Measurements from ENCODE around the gene VEGFC.

VEGFC gene

DNA sequence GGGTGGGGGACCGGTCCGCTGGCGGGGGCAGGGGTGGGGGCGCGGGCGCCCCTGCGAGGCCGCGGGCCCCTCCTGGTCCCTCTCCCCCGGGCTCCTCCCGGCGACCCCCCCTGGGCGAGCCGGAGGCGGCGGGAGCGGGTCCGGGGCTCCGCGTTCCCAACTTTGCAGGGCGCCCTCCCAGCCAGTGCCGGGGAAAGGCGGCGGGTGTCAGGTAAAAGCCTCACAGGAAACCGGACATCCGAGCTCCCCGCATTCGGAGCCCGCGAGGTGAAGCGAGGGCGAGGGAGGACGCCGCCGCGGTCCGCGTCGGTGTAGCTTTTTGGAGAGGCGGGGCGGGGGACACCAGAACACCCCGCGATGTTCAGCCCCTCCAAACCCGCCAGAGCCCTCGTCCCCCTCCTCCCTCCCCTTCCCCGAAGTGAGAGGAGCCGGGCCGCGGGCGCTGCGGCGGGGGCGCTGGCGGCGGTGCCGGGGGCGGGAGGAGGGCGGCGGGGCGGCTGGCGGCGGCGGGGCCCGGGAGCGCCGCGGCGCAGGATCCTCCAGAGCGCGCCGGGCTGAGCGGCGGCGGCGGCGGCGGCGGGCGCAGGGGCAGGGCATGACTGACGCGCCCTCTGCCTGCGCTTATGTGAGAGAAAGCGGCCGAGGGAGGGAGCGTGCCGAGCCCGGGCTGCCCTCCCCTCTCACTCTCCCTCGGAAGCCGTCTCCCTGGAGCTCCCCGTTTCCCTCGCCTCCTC, at the start of gene VEGFC:
VEGFC (minus strand) TSS at position 597 of the 734 bp plus-strand sequence. CDS start 611 bp downstream, outside the sequence.
- TF ChIP-seq, protein P1, sequence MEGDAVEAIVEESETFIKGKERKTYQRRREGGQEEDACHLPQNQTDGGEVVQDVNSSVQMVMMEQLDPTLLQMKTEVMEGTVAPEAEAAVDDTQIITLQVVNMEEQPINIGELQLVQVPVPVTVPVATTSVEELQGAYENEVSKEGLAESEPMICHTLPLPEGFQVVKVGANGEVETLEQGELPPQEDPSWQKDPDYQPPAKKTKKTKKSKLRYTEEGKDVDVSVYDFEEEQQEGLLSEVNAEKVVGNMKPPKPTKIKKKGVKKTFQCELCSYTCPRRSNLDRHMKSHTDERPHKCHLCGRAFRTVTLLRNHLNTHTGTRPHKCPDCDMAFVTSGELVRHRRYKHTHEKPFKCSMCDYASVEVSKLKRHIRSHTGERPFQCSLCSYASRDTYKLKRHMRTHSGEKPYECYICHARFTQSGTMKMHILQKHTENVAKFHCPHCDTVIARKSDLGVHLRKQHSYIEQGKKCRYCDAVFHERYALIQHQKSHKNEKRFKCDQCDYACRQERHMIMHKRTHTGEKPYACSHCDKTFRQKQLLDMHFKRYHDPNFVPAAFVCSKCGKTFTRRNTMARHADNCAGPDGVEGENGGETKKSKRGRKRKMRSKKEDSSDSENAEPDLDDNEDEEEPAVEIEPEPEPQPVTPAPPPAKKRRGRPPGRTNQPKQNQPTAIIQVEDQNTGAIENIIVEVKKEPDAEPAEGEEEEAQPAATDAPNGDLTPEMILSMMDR (conservative IDR thresholded peaks at IDR 0.05; ENCODE audit: low read depth, low read length), result no peak

GRCh38 chr4:176841711-176842112, 49.0 kb upstream of the VEGFC start:
- no peak overlapping the region for H3K4me3 ChIP-seq (ENCODE audit: low read length)
- DNase-seq (ENCODE audit: low read depth), result peak; percentile 96
- TF ChIP-seq, protein P1 (conservative IDR thresholded peaks at IDR 0.05; ENCODE audit: low read depth, low read length), result no peak

More for the DNA sequence above, at the start of gene VEGFC:
- DNase-seq (ENCODE audit: low read depth), result no peak
- peak within 1 kb of the TSS; percentile 81 for H3K4me3 ChIP-seq (ENCODE audit: low read length)

- TF ChIP-seq, protein P1 (conservative IDR thresholded peaks at IDR 0.05; ENCODE audit: low read depth, low read length), result no peak
- no peak overlapping the region for H3K4me3 ChIP-seq (ENCODE audit: low read length)
- DNase-seq (ENCODE audit: low read depth), result no peak
Measured at GRCh38 chr4:176840166-176840565, 47.4 kb upstream of the VEGFC start.

DNA sequence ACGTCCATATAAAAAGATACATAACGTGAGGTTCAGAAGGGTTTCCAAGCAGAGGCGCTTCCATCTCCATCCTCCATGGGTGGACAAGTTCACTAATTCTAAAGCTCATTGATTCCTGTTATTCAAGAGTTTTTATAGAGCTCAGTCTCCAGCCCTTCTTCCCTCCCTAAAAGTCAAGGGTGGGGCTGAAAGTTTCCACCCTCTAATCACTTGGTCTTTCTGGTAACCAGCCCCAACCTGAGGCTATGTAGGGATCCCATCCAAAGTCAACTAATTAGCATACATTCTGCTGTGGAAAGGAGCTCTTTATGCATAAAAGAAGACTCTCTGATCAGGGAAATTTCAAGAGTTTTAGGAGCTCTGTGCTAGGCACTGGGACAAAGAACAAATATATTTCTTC, 46.9 kb upstream of the VEGFC start:
- DNase-seq (ENCODE audit: low read depth), result no peak
- TF ChIP-seq, protein P1 (conservative IDR thresholded peaks at IDR 0.05; ENCODE audit: low read depth, low read length), result no peak
- no peak overlapping the region for H3K4me3 ChIP-seq (ENCODE audit: low read length)

GRCh38 chr4:176838601-176839433, 46.1 kb upstream of the VEGFC start:
- H3K4me3 ChIP-seq (ENCODE audit: low read length), result no peak overlapping the region
- TF ChIP-seq, protein P1 (conservative IDR thresholded peaks at IDR 0.05; ENCODE audit: low read depth, low read length), result no peak
- peak; percentile 49 for DNase-seq (ENCODE audit: low read depth)

DNA sequence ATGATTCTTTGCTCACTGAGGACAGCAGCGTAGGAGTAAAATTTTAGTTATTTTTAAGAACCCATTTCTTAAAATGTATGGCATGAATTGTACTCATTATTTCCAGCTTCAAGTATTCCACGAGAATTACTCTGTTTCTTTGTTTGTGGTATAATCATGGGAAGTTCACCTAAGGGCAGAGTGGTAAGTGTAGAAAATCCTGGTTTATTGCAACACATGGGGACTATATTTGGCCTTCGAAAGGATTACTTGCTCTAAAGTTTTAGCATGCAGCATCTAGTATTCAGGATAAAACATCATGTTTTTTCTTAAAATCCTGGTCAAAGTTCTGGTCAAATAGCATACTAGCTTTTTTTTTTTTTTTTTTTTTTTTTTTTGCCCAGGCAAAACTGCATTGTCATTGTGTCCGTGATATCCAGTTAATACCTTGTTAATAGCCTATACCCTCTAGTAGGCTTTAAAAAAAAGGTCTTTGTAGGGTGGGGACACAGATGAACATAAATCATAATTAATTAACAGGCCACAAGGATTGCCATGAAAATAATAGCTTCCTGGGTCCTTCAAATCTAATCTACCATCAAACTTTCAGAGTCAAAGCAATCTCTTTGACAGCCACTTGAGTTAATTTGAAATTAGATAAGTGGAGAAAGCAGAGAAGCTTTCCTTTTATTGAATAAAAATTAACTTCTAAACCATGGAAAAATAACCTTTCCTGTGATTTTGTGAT, 44.6 kb upstream of the VEGFC start:
- peak; percentile 60 for DNase-seq (ENCODE audit: low read depth)
- no peak overlapping the region for H3K4me3 ChIP-seq (ENCODE audit: low read length)
- TF ChIP-seq, protein P1 (conservative IDR thresholded peaks at IDR 0.05; ENCODE audit: low read depth, low read length), result no peak

Measured in retinal pigment epithelial cell (primary cell).